CD4-positive, alpha-beta memory T cell (primary cell): Measurements from ENCODE around the gene DYNC1LI1. TPM values are rescaled to one million over a fixed set of nuclear protein-coding genes. Genes with fewer than 3 reads are reported as not detected.
A peak's percentile ranks its signal among the peaks of the same experiment; 100 is the strongest.
"Not testable (repeated sequence)": the region's sequence is repeated elsewhere in the genome, so short reads cannot be mapped to it uniquely, and the experiment has no call there.

ENCODE experiments used
- CTCF ChIA-PET: fragments of 350-600 bp; sonication (Branson Sonifier 250); formaldehyde crosslinking; loops from one replicate; lab custom pipeline; 2021; ENCODE audit warnings: inconsistent platforms; ENCODE audit not compliant: partially characterized antibody; lab: Charles Lee
- POLR2A ChIA-PET: fragments of 350-600 bp; sonication (Branson Sonifier 250); formaldehyde crosslinking; loops from one replicate; lab custom pipeline; 2021; ENCODE audit not compliant: partially characterized antibody; lab: Charles Lee
- DNase-seq, 5 donors: peaks; one replicate each; pipeline versions ENCODE4 v3.0.0 to v3.0.0-alpha.2; 2020 to 2022; ENCODE audit warnings: mixed read lengths in 1 of 5
- H3K27ac ChIP-seq: one replicate; pipeline ENCODE4 v1.7.0; 2013; ENCODE audit warnings: low read depth, low read length
- H3K27me3 ChIP-seq: 2 replicates; pipeline ENCODE4 v1.7.0; 2013; ENCODE audit warnings: mild to moderate bottlenecking, low read length, moderate library complexity; ENCODE audit not compliant: insufficient read depth
- H3K36me3 ChIP-seq: 2 replicates; pipeline ENCODE4 v1.7.0; 2013; ENCODE audit warnings: mild to moderate bottlenecking, low read length, moderate library complexity; ENCODE audit not compliant: insufficient read depth
- H3K4me1 ChIP-seq: 2 replicates; pipeline ENCODE4 v1.7.0; 2013; ENCODE audit warnings: mild to moderate bottlenecking, low read length, moderate library complexity; ENCODE audit not compliant: insufficient read depth
- H3K4me3 ChIP-seq, 2 donors: one replicate each; pipeline ENCODE4 v1.7.0; 2013; ENCODE audit warnings: low read length in 2 of 2, mild to moderate bottlenecking in 1 of 2
- H3K9me3 ChIP-seq, 2 donors: one replicate each; pipeline ENCODE4 v1.7.0; 2013; ENCODE audit warnings: low read length in 2 of 2, control low read depth in 1 of 2; ENCODE audit not compliant: control insufficient read depth in 1 of 2
- H3K27ac Mint-ChIP-seq, 7 donors: one replicate each; pipeline ENCODE4 v1.8.0; 2020 to 2021; ENCODE audit warnings: mixed read lengths in 7 of 7, mild to moderate bottlenecking in 6 of 7, inconsistent platforms in 3 of 7, moderate library complexity in 3 of 7
- H3K27me3 Mint-ChIP-seq, 2 donors: one replicate each; pipeline ENCODE4 v1.8.0; 2020 to 2021; ENCODE audit warnings: mixed read lengths in 2 of 2
- H3K36me3 Mint-ChIP-seq, 2 donors: one replicate each; pipeline ENCODE4 v1.8.0; 2020 to 2021; ENCODE audit warnings: mixed read lengths in 2 of 2, inconsistent platforms in 1 of 2, mild to moderate bottlenecking in 1 of 2
- H3K4me1 Mint-ChIP-seq, 4 donors: one replicate each; pipeline ENCODE4 v1.8.0; 2020 to 2021; ENCODE audit warnings: mixed read lengths in 4 of 4, mild to moderate bottlenecking in 1 of 4
- H3K4me3 Mint-ChIP-seq, 8 donors: one replicate each; pipeline ENCODE4 v1.8.0; 2020 to 2021; ENCODE audit warnings: mixed read lengths in 8 of 8, mild to moderate bottlenecking in 7 of 8, moderate library complexity in 6 of 8, inconsistent platforms in 3 of 8
- H3K9me3 Mint-ChIP-seq, 8 donors: one replicate each; pipeline ENCODE4 v1.8.0; 2020 to 2021; ENCODE audit warnings: mixed read lengths in 8 of 8, mild to moderate bottlenecking in 5 of 8, inconsistent platforms in 3 of 8, moderate library complexity in 1 of 8
- intact Hi-C: fragments of 100-400 bp; cut with micrococcal nuclease; formaldehyde crosslinking; loops from one replicate; pipeline ENCODE4 v1.15.1; 2023
- polyA plus RNA-seq, 2 donors: library from polyadenylated mRNA; unstranded; fragments of 300-500 nt; fragmentation: Illumina TruSeq; gene quantifications; one replicate each; pipeline ENCODE4 v1.2.3, GENCODE V29; 2021
- total RNA-seq, 2 experiments: library from RNA; stranded (reverse); gene quantifications; one replicate each; pipeline ENCODE4 v1.2.3, GENCODE V29; 2021

The DYNC1LI1 gene
- total and polyA plus RNA-seq, 4 experiments from 2014 or later = 25.1 to 30.1 (median 28.7) TPM

DNA sequence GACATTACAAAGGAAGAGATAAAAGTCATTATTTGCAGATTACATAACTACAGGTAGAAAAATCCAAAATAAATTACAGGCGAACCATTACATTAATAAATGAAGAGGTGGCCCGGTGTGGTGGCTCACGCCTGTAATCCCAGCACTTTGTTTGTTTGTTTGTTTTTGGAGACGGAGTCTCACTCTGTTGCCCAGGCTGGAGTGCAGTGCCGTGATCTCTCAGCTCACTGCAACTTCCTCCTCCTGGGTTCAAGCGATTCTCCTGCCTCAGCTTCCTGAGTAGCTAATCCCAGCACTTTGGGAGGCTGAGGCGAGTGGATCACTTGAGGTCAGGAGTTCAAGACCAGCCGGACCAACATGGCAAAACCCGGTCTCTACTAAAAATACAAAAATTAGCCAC is 53.9 kb downstream of the DYNC1LI1 start:
- H3K27ac Mint-ChIP-seq = peak overlapping the region in 1 of 7 donors; percentile 42
- intact Hi-C loops, H3K4me3 ChIP-seq, DNase-seq, H3K27ac ChIP-seq, H3K36me3 Mint-ChIP-seq, H3K4me1 ChIP-seq, H3K9me3 Mint-ChIP-seq, POLR2A ChIA-PET, H3K27me3 ChIP-seq, H3K36me3 ChIP-seq, H3K9me3 ChIP-seq, H3K27me3 Mint-ChIP-seq: not testable (repeated sequence)
- CTCF ChIA-PET = interaction anchor here (0.6 kb wide), 1 partner anchor 11 kb away, joined by 3 read pairs; no protein-coding TSS in a partner anchor
- H3K4me3 Mint-ChIP-seq = peak overlapping the region in 2 of 8 donors; percentile 26 to 64
- H3K4me1 Mint-ChIP-seq = peaks cover 0 to 11% (median 6%) of the 10 kb centered on the region in 4 donors

- POLR2A ChIA-PET = no interaction called here
- intact Hi-C loops = loop anchor here (5.0 kb wide), 2 partner anchors 76 to 861 kb away; no protein-coding TSS in a partner anchor
- H3K9me3 Mint-ChIP-seq = no peaks in the 10 kb centered on the region
- H3K27me3 ChIP-seq = no peaks in the 10 kb centered on the region
- no peaks in the 10 kb centered on the region for H3K27me3 Mint-ChIP-seq
- no peaks in the 10 kb centered on the region for H3K9me3 ChIP-seq
- CTCF ChIA-PET = interaction anchor here (0.9 to 6.4 kb wide), 7 partner anchors 9 to 862 kb away, joined by 3 to 34 read pairs (median 4); no protein-coding TSS in a partner anchor
- H3K4me1 Mint-ChIP-seq = peaks cover 0 to 4% (median 1%) of the 10 kb centered on the region in 4 donors
- no peak overlapping the region for H3K4me3 Mint-ChIP-seq
- H3K4me3 ChIP-seq = no peak overlapping the region
- no peaks in the 10 kb centered on the region for H3K36me3 Mint-ChIP-seq
- no peaks in the 10 kb centered on the region for H3K36me3 ChIP-seq
- no peak overlapping the region for H3K27ac Mint-ChIP-seq
- DNase-seq = no peak
- no peak overlapping the region for H3K27ac ChIP-seq
- no peaks in the 10 kb centered on the region for H3K4me1 ChIP-seq
Measured at GRCh38 chr3:32511005-32511404, 59.7 kb downstream of the DYNC1LI1 start.

DNA sequence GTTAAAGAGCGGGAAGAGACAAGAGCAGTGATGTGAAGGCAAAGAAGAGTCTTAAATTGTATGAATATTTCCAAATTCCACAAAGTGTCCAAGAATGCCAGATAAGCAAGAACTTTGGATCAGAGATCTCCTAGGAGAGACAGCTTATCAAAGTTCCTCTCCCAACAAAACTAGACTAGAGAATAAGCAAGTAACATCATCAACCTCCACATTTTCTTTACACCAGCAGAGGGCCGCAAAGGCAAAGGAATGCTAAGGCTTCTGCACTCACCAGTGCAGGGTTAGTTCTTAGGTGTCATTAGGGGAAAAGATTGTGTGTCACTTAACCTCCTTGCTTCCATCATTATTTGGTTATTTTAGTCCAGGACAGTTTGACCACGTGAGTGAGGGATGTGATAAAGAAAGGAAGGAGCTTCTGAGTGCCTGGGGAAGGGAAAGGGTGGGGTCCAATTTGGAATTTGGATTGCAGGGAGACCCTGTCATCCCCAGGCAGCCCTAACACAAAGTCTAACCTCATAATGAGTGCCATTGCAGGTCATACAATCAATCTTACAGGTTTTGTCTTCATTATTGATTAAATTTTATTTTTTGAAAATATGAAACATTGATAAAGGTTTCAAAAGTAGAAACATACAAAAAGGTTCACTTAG is 60.5 kb downstream of the DYNC1LI1 start:
- POLR2A ChIA-PET = interaction anchor here (1.0 kb wide), 1 partner anchor 8 kb away, joined by 5 read pairs; no protein-coding TSS in a partner anchor
- intact Hi-C loops = loop anchor here (1.0 to 5.0 kb wide), 3 partner anchors 77 to 862 kb away; no protein-coding TSS in a partner anchor
- H3K27ac ChIP-seq = no peak overlapping the region

DNA sequence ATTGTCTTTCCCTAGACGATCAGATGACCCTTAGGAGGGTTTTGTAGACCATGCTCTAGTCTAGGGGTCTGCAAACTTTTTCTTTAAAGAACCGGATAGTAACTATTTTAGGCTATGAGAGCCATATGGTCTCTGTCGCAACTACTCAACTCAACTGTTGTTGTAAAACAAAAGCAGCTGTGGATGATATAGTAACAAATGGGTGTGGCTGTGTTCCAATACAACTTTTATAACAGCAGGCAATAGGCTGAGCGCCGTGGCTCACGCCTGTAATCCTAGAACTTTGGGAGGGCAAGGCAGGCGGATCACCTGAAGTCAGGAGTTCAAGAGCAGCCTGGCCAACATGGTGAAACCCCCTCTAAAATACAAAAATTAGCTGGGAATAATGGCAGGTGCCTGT is 61.9 kb downstream of the DYNC1LI1 start:
- no peaks in the 10 kb centered on the region for H3K36me3 ChIP-seq
- POLR2A ChIA-PET = no interaction called here
- H3K9me3 ChIP-seq = no peaks in the 10 kb centered on the region
- no peaks in the 10 kb centered on the region for H3K4me1 ChIP-seq
- no peaks in the 10 kb centered on the region for H3K27me3 Mint-ChIP-seq
- H3K27me3 ChIP-seq = no peaks in the 10 kb centered on the region
- H3K9me3 Mint-ChIP-seq = no peaks in the 10 kb centered on the region
- no peak overlapping the region for H3K4me3 Mint-ChIP-seq
- peaks cover 0 to 4% (median 1%) of the 10 kb centered on the region in 4 donors for H3K4me1 Mint-ChIP-seq
- no peak overlapping the region for H3K4me3 ChIP-seq
- CTCF ChIA-PET = interaction anchor here (1.4 to 6.4 kb wide), 2 partner anchors 81 to 158 kb away, joined by 4 to 34 read pairs; no protein-coding TSS in a partner anchor
- H3K27ac ChIP-seq = no peak overlapping the region
- no peak overlapping the region for H3K27ac Mint-ChIP-seq
- intact Hi-C loops = loop anchor here (10.0 kb wide), 1 partner anchor 974 kb away; the partner anchor contains the start of gene STT3B
- no peak for DNase-seq
- H3K36me3 Mint-ChIP-seq = no peaks in the 10 kb centered on the region

More for the DNA sequence above, 60.5 kb downstream of the DYNC1LI1 start:
- peak; percentile 56 to 68 (median 59) for DNase-seq
- Histone ChIP-seq H3K36me3 (no peaks in the 10 kb centered on the region), H3K4me3 (no peak overlapping the region), H3K4me1 (no peaks in the 10 kb centered on the region), H3K9me3 (no peaks in the 10 kb centered on the region), H3K27me3 (no peaks in the 10 kb centered on the region)
- Mint-ChIP-seq H3K27me3 (no peaks in the 10 kb centered on the region), H3K9me3 (no peaks in the 10 kb centered on the region), H3K27ac (peak overlapping the region in 3 of 7 donors; percentile 1 to 57 (median 37)), H3K4me1 (peaks cover 0 to 4% (median 1%) of the 10 kb centered on the region in 4 donors), H3K4me3 (no peak overlapping the region), H3K36me3 (no peaks in the 10 kb centered on the region)
- CTCF ChIA-PET = interaction anchor here (0.7 to 6.4 kb wide), 19 partner anchors 9 to 863 kb away, joined by 3 to 34 read pairs (median 3); no protein-coding TSS in a partner anchor

DNA sequence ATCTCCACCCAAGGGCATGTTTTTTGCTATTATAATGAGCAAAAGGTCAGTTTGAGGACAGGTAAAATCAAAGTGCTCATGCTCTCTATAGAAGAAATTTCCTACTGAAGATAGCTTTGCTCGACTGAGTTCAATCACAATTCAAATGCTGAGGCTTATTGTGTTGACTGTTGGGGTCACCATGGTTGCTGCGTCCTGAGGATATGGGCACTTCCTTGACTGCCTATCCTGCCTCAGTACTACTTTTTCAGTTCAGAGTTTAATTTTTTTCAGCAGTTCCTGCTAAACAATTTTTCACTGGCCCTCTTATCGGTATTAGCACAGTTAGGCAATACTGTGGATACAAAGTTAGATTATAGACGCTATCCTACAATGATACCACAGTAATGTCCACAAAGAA is 64.2 kb downstream of the DYNC1LI1 start:
- no peak for DNase-seq
- H3K9me3 Mint-ChIP-seq = no peaks in the 10 kb centered on the region
- H3K27me3 ChIP-seq = no peaks in the 10 kb centered on the region
- no peak overlapping the region for H3K27ac Mint-ChIP-seq
- H3K27me3 Mint-ChIP-seq = no peaks in the 10 kb centered on the region
- intact Hi-C loops = loop anchor here (10.0 kb wide), 1 partner anchor 972 kb away; the partner anchor contains the start of gene STT3B
- no peak overlapping the region for H3K4me3 ChIP-seq
- H3K36me3 ChIP-seq = no peaks in the 10 kb centered on the region
- H3K4me1 Mint-ChIP-seq = peaks cover 6 to 16% (median 10%) of the 10 kb centered on the region in 4 donors
- H3K4me3 Mint-ChIP-seq = no peak overlapping the region
- no peaks in the 10 kb centered on the region for H3K9me3 ChIP-seq
- peaks cover 0 to 8% of the 10 kb centered on the region in 2 donors for H3K36me3 Mint-ChIP-seq
- ChIA-PET POLR2A (no interaction called here), CTCF (interaction anchor here (1.0 to 6.4 kb wide), 5 partner anchors 9 to 397 kb away, joined by 3 to 34 read pairs (median 3); no protein-coding TSS in a partner anchor)
- H3K27ac ChIP-seq = no peak overlapping the region
- peaks cover 12% of the 10 kb centered on the region for H3K4me1 ChIP-seq

DNA sequence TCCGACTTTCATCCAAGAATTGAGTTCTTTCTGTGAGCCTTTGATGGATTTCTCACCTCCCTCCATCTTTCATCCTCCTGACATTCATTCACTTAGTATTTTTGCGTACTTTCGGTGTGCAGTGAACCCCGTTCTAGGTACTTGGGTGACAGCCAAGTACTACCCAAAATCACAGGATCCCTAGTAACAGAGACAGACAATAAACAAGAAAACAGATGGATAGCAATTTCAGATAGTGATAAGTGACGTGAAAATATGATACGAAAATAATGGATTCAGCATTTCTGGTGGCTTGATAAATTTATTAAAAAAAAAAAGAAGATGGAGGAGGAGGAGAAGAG is 67.7 kb downstream of the DYNC1LI1 start:
- peak overlapping the region; percentile 98 for H3K27ac ChIP-seq
- DNase-seq = no peak
- H3K4me3 ChIP-seq = peak overlapping the region; percentile 34 to 82
- ChIA-PET CTCF (interaction anchor here (1.1 to 2.2 kb wide), 5 partner anchors 33 to 327 kb away, joined by 3 to 7 read pairs (median 4); no protein-coding TSS in a partner anchor), POLR2A (interaction anchor here (0.8 to 2.2 kb wide), 5 partner anchors 18 to 112 kb away, joined by 3 to 8 read pairs (median 4); partner anchors contain the start of gene CMTM7)
- intact Hi-C loops = loop anchor here (1.0 to 10.0 kb wide), 4 partner anchors 41 to 968 kb away; partner anchors contain the start of genes CNOT10, DYNC1LI1 and STT3B
- peaks cover 43% of the 10 kb centered on the region for H3K4me1 ChIP-seq
- peak overlapping the region; percentile 77 to 99 (median 97) for H3K27ac Mint-ChIP-seq
- peaks cover 23 to 46% (median 33%) of the 10 kb centered on the region in 4 donors for H3K4me1 Mint-ChIP-seq
- no peaks in the 10 kb centered on the region for H3K27me3 Mint-ChIP-seq
- H3K36me3 Mint-ChIP-seq = peaks cover 9 to 17% of the 10 kb centered on the region in 2 donors
- no peaks in the 10 kb centered on the region for H3K27me3 ChIP-seq
- no peaks in the 10 kb centered on the region for H3K36me3 ChIP-seq
- no peaks in the 10 kb centered on the region for H3K9me3 ChIP-seq
- H3K4me3 Mint-ChIP-seq = peak overlapping the region; percentile 91 to 99 (median 96)
- H3K9me3 Mint-ChIP-seq = no peaks in the 10 kb centered on the region
